Stimulated activated CD4-positive, alpha-beta T cell treated with anti-CD3 and anti-CD28 coated beads, Interleukin-12 subunit alpha, Interleukin-12 subunit beta, amount 100 ng/mL, for 48 hours (primary cell): ENCODE measurements around the gene CD7.

Source experiments
- DNase-seq, 3 donors: peaks; one replicate each; pipeline ENCODE4 v3.0.0-alpha.2; 2020; ENCODE audit warnings: low read depth in 2 of 3, low spot score in 1 of 3

CD7 gene

DNA sequence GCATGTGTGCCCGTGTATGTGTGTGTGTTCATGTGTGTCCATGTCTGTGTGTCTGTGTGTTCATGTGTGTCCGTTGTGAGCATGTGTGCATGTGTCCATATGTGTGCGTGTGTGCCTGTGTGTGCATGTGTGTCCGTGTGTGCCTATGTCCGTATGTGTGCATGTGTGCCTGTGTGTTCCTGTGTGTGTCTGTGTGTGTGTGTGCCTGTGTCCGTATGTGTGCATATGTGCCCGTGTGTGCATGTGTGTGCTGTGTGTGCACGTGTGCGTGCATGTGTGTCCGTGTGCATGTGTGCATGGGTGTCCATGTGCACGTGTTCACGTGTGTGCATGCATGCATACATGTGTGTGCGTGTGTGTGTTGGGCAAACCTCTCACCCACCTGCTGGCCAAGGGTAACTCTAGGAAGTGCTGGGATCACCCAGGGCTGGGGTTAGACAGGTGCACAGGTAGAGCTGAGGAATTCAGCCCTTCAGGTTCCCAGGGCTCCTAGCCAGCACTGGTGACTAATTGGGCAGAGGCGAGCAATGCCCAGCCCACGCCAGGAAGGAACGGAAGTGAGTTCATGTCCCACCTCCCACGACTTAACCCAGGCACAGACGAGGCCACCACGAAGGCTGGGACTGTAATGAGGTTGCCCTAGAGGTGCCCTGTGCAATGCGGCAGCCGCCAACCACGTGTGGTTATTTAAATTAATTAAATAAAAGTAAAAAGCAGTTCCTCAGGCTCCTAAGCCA is 35.7 kb downstream of the CD7 start:
- no peak for DNase-seq

- DNase-seq, result no peak
These were observed 36.3 kb downstream of the CD7 start for GRCh38 chr17:82281076-82281475.

DNA sequence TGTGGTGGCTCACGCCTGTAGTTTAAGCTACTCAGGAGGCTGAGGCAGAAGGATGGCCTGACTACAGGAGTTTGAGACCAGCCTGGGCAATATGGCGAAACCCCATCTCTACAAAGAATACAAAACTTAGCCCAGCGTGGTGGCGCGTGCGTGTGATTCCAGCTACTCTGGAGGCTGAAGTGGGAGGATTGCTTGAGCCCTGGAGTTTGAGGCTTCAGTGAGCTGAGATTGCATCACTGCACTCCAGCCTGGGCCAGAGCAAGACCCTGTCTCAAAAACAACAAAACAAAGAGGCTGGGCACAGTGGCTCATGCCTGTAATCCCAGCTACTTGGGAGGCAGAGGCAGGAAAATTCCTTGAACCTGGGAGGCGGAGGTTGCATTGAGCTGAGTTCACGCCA is 36.9 kb downstream of the CD7 start:
- no peak for DNase-seq

GRCh38 chr17:82278786-82279391 is 38.5 kb downstream of the CD7 start:
- DNase-seq, result no peak

GRCh38 chr17:82278308-82278707 is 39.1 kb downstream of the CD7 start:
- no peak for DNase-seq

DNA sequence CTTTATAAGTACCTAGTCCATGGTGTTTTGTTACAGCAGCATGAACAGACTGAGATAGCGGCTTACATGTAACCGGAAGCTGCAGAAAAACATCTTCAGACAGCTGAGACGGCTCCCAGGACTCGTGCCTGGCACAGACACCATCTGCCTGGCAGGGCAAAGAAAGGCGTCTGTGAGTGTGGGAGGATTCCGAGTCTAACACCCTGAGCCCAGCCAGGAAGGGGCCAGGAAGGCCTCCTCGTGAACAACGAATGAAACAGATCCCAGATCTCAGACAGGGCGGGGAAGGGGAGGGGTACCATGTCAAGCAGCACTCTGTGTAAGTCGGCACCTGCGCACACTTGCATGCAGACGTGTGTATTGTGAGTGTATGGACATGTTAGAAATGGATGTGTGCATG is 39.6 kb downstream of the CD7 start:
- DNase-seq, result no peak

DNA sequence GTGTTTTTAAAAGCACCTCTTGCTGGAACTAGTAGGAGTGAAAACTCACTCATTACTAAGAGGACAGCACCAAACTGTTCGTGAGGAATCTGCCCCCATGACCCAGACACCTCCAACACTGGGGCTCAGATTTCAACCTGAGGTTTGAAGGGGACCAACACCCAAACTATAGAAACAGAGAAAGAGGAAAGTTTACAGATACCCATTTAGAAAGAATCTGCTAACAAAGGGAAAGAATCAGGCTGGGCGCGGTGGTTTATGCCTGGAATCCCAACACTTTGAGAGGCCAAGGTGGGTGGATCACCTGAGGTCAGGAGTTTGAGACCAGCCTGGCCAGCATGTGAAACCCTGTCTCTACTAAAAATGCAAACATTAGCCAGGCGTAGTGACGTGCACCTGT is 40.5 kb downstream of the CD7 start:
- no peak for DNase-seq

GRCh38 chr17:82275326-82275725 is 42.1 kb downstream of the CD7 start:
- no peak for DNase-seq

GRCh38 chr17:82274134-82275020 is 43.0 kb downstream of the CD7 start:
- DNase-seq, result no peak

- DNase-seq, result peak; percentile 86 to 92 (median 90)
These were observed 43.9 kb downstream of the CD7 start, which contains the start of gene CSNK1D for GRCh38 chr17:82273327-82274133. Gene CSNK1D, minus strand, starts transcription at chr17:82273700. Its CDS starts 319 bp downstream, at chr17:82273381.

GRCh38 chr17:82272495-82273326 is 44.7 kb downstream of the CD7 start:
- DNase-seq, result no peak

DNA sequence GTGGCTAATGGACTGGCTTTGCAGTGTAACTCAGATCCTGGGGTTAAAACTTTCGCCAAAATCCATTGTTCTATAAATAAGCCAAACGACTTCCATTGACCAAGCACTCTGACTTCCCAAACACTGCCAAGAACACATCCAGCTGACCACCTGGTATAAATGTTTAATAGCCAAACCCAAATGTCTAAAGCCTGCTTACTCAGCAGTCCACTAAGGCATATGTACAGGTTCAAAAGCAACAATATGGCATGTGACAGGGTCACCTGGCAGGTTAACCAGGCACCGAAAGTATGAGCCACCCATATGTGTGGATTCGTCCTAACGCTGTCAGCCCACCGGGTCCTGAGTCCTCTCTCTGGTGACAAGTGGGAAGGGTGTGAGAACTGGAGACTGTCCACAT is 46.0 kb downstream of the CD7 start:
- no peak for DNase-seq

DNA sequence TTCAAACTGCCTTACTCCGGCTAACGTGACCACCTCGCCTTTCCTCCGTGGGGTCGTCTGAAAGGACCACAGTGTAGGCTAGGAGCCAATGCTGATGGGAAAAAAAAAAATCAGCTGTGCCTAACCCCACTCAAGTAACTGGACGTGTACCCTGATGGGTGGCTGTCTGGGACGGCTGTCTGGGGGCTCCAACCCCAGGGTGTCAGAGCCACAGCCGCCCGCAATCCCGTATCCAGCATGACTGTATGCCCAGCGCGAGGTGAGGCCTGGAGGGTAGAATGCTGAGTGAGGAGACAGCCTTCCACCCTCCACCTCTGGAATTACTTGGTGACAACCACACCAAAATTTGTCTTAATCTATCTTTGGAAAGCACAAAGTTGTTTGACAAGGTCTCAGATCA is 46.8 kb downstream of the CD7 start:
- no peak for DNase-seq

- no peak for DNase-seq
These were observed 47.4 kb downstream of the CD7 start for GRCh38 chr17:82269882-82270500.

DNA sequence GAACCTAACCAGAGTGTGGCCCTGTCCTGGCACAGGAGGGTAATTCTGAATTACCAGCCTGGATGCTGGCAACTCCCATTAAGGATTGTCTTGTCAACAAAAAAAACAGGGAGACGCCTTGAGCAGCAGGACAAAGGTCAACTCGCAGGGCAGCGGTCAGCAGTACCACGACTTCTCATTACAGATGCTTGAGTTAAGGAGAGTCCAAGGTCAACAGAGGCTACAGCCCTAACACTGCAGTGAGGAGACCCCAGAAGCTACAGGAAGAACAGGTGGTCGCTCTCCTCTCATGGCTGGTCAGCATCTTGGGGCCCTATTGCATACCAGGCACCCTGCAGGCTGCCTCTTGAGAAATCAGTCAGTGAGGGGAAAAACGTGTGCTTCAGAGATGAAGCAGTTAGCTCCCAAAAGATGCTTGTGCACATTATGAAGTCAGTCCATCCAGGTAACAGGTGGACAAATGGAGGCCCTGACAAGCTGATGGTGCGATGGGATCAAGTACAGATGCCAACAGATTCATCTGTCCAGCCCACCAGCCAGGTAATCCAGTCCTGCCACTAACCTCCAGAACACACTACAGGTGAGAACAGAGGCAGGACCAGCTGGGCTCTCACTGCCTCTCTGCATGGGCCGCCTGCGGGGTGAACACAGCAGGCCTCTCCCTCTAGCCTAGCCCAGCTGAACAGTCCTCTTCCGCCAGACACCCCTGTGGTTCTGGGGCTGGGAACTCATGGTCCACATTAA is 48.1 kb downstream of the CD7 start:
- no peak for DNase-seq

DNA sequence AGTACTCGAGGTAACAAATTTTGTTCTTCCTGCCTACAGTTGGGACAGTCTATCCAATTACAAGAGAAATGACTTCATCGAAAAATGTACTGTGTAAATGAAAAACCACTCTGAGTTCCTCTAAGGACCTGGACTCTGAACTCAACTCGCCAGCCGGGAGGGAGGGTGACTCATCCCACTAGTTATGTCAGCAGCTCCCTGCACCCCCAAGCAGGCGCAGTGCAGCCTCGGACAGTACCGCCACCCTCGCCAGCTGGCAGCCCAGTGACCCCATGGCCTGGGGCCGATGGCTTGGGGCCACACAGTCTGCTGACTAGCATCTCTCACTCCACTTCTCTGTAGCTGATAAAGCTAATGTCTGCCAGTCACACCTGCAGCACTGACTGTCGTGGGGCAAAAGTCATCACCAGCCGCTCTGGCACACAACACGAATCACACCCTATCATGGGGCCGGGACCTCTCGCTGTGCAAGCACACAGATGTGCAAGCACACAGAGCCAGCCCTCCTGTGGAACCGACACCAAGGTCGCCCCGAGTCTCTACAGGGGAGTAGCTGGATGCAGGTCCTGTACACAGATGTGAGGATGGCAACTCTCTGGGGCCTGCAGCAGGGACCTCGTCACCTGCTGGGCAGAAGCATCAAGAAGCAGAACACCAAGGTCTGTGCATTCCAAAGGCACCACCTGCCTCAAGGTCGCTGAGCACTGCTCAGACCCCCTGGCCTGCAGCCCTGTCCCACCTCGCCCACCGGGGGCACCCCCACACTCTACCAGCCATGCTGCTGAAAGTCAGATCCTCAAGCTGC is 49.6 kb downstream of the CD7 start:
- no peak for DNase-seq

DNA sequence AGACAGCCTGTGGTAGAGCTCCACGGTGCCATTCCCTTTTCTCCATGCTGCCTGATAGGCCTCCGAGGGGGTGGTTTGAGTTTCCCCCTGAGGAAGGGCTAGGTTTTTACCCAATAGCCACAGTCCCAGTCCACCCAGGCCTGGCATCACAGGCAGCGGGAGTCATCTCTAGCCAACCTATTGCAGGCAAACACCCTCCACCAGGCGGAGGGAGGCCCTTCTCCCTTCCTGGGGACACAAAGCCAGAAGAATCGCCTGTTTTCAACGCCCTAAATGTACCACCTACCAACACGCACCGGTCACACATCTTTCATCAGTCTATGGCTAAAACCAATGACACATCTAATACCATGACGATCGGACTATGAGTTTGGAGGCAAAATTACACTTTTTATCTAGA is 51.3 kb downstream of the CD7 start:
- DNase-seq, result no peak
